ENCODE results near the gene TBC1D9B. TPM values are rescaled to one million over a fixed set of nuclear protein-coding genes. Genes with fewer than 3 reads are reported as not detected.
A peak's percentile ranks its signal among the peaks of the same experiment; 100 is the strongest.

Gene TBC1D9B
- polyA plus RNA-seq, 6 donors from 2014 or later, result 12.3 to 51.2 (median 21.7) TPM

GRCh38 chr5:179812997-179813607 lies 94.6 kb downstream of the TBC1D9B start:
- DNase-seq (no peak), ATAC-seq (ENCODE audit: low read depth in 2 of 2) (no peak)
- Mint-ChIP-seq H3K27ac (peak overlapping the region in 2 of 6 donors; percentile 26 to 67), H3K4me3 (peak overlapping the region in 1 of 8 donors; percentile 68), H3K27me3 (no peaks in the 10 kb centered on the region), H3K9me3 (no peaks in the 10 kb centered on the region), H3K36me3 (no peaks in the 10 kb centered on the region), H3K4me1 (peaks cover 6 to 14% (median 8%) of the 10 kb centered on the region in 3 donors)

DNA sequence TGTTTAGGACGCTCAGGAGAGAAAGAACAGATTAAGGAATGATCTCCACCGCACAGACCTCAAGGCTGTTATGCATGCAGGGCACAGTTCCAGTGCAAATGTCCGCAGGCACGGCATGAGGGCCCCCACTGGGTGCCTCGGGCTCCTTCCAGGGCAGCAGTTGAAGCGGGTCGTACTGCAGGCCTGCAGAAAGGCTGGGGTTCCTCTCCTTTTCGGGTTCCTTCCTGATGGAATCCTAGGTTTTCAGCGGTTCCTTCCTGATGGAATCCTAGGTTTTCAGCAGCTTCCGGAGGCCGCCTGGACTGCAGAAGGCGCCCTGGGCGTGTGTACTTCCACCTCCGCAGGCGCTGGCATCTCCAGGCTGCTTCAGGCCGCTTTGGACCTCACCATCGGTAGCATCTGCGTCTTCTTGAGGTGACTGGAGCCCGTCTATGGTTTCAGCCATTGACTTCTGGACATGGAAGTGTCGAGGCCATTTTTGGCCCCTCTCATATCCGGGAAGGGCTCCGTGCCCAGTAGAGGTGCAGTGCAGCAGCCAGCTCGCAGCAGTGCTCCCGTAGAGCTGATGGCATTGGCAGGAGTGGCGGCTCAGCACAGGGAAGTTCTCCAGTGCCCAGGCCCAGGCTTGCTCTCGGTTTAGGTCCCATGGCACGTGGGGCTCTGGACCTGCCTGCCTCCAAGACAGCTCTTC lies 95.4 kb downstream of the TBC1D9B start:
- DNase-seq (no peak), ATAC-seq (ENCODE audit: low read depth in 2 of 2) (no peak)
- peaks cover 2 to 7% (median 4%) of the 10 kb centered on the region in 3 donors for H3K4me1 Mint-ChIP-seq
- H3K4me3 Mint-ChIP-seq, result no peak overlapping the region
- H3K36me3 Mint-ChIP-seq, result no peaks in the 10 kb centered on the region
- no peaks in the 10 kb centered on the region for H3K27me3 Mint-ChIP-seq
- no peaks in the 10 kb centered on the region for H3K9me3 Mint-ChIP-seq
- no peak overlapping the region for H3K27ac Mint-ChIP-seq

Other genes starting within 250 kb of the TBC1D9B start
- gene CBY3, start 226.9 kb downstream of the TBC1D9B start, polyA plus RNA-seq (ENCODE audit: low read depth in 6 of 6), result under 1 TPM in 1 of 6 donors, not detected in 5; 0.39 TPM
- 100 to 1,000 TPM; 170 to 216 (median 197) TPM for gene CANX, start 208.9 kb downstream of the TBC1D9B start, polyA plus RNA-seq (ENCODE audit: low read depth in 6 of 6)
- gene MAML1, start 175.1 kb downstream of the TBC1D9B start, polyA plus RNA-seq (ENCODE audit: low read depth in 6 of 6), result 1 to 10 TPM; 2.0 to 9.5 (median 3.4) TPM
- under 1 TPM in 3 of 6 donors, not detected in 3; 0.49 to 0.82 (median 0.63) TPM for gene LTC4S, start 113.9 kb downstream of the TBC1D9B start, polyA plus RNA-seq (ENCODE audit: low read depth in 6 of 6)
- gene MGAT4B, start 101.0 kb downstream of the TBC1D9B start, polyA plus RNA-seq (ENCODE audit: low read depth in 6 of 6), result 10 to 100 TPM in 3 of 6 donors, 1 to 10 TPM in 3; 6.2 to 17.3 (median 9.5) TPM
- 100 to 1,000 TPM; 177 to 246 (median 194) TPM for gene SQSTM1, start 87.0 kb downstream of the TBC1D9B start, polyA plus RNA-seq (ENCODE audit: low read depth in 6 of 6)
- gene MRNIP, start 49.1 kb downstream of the TBC1D9B start, polyA plus RNA-seq (ENCODE audit: low read depth in 6 of 6), result 10 to 100 TPM in 5 of 6 donors, 1 to 10 TPM in 1; 4.4 to 21.2 (median 16.6) TPM
- gene RNF130, start 163.9 kb upstream of the TBC1D9B start, polyA plus RNA-seq (ENCODE audit: low read depth in 6 of 6), result 10 to 100 TPM; 20.1 to 36.1 (median 25.3) TPM